Stimulated activated CD4-positive, alpha-beta T cell treated with anti-CD3 and anti-CD28 coated beads, Interleukin-1b, Interleukin-23, amount 100 ng/mL, for 1 hour (primary cell): ENCODE results near the gene TBCD.
A peak's percentile ranks its signal among the peaks of the same experiment; 100 is the strongest.

Source experiments
- DNase-seq, 2 donors: peaks; one replicate each; pipeline ENCODE4 v3.0.0-alpha.2; 2020; ENCODE audit warnings: low read depth in 2 of 2

TBCD gene

GRCh38 chr17:82888583-82889495, 137.0 kb downstream of the TBCD start:
- no peak for DNase-seq

GRCh38 chr17:82889496-82890338, 137.9 kb downstream of the TBCD start:
- DNase-seq = no peak

GRCh38 chr17:82890339-82890730, 138.5 kb downstream of the TBCD start:
- no peak for DNase-seq

GRCh38 chr17:82890926-82891678, 139.2 kb downstream of the TBCD start:
- DNase-seq = no peak

GRCh38 chr17:82891911-82892310, 140.0 kb downstream of the TBCD start:
- DNase-seq = no peak

GRCh38 chr17:82892899-82893565, 141.2 kb downstream of the TBCD start:
- DNase-seq = peak in 1 of 2 donors; percentile 48

- DNase-seq = no peak
These were observed 141.9 kb downstream of the TBCD start for GRCh38 chr17:82893779-82894178.

- DNase-seq = no peak
These were observed 142.5 kb downstream of the TBCD start for GRCh38 chr17:82894389-82894788.

- no peak for DNase-seq
These were observed 143.2 kb downstream of the TBCD start for GRCh38 chr17:82895087-82895486.

GRCh38 chr17:82896071-82897000, 144.5 kb downstream of the TBCD start:
- DNase-seq = no peak

GRCh38 chr17:82897514-82898249, 145.8 kb downstream of the TBCD start:
- no peak for DNase-seq

GRCh38 chr17:82898976-82899514, 147.2 kb downstream of the TBCD start:
- DNase-seq = no peak

- DNase-seq = no peak
These were observed 148.1 kb downstream of the TBCD start for GRCh38 chr17:82899941-82900340.

GRCh38 chr17:82900741-82901140, 148.9 kb downstream of the TBCD start:
- DNase-seq = no peak

GRCh38 chr17:82901356-82901755, 149.5 kb downstream of the TBCD start:
- DNase-seq = no peak

- no peak for DNase-seq
These were observed 150.0 kb downstream of the TBCD start for GRCh38 chr17:82901856-82902255.

- no peak for DNase-seq
These were observed 151.4 kb downstream of the TBCD start for GRCh38 chr17:82902972-82903874.

- no peak for DNase-seq
These were observed 153.3 kb downstream of the TBCD start for GRCh38 chr17:82905130-82905529.
